HepG2 (cell line): ENCODE measurements around the gene ZBTB45. TPM values are rescaled to one million over a fixed set of nuclear protein-coding genes. Genes with fewer than 3 reads are reported as not detected.

Source experiments
- ATAC-seq: fragments of 200-7000 bp; cut with Tn5 transposase; 3 replicates; pipeline ENCODE4 v1.9.1; 2020; ENCODE audit warnings: mild to moderate bottlenecking, moderate library complexity
- BruUV-seq: library from RNA; stranded (reverse); fragments of 400-500 nt; replicated peaks from 2 replicates; lab custom pipeline; 2021; lab: Mats Ljungman, UMichigan
- CTCF ChIA-PET: fragments of 300-600 bp; formaldehyde crosslinking; extraction: SDS; loops from one replicate; lab custom pipeline; 2021; ENCODE audit warnings: low total read pairs, inconsistent platforms, low intra/inter-chr PET ratio; lab: Yijun Ruan, JAX
- POLR2A ChIA-PET: fragments of 350-600 bp; sonication (Branson Sonifier 250); formaldehyde crosslinking; loops from one replicate; lab custom pipeline; 2020; ENCODE audit warnings: antibody characterized with exemption, inconsistent platforms; lab: Yijun Ruan, JAX
- DNase-seq: peaks from one replicate; pipeline ENCODE4 v3.0.0-alpha.2; 2015; ENCODE audit warnings: low spot score
- FAIRE-seq: peaks from 3 replicates; lab custom pipeline; 2011; peaks lifted over from hg19 to GRCh38; lab: Jason Lieb, UNC
- H2AFZ ChIP-seq: one replicate; pipeline ENCODE4 v1.6.1; 2011; ENCODE audit warnings: low read length, inconsistent platforms
- H3K27ac ChIP-seq: fragments of 300-600 bp; 3 replicates; pipeline ENCODE4 v1.8.0; 2011; ENCODE audit warnings: mixed run types, mild to moderate bottlenecking, mixed read lengths, low read length, inconsistent platforms; ENCODE audit not compliant: insufficient read depth; ENCODE audit errors: extremely low read length
- H3K27me3 ChIP-seq, 2 experiments: fragments of 200-600 bp in 1 of 2; 2 replicates in 1 of 2; 3 replicates in 1 of 2; pipeline versions ENCODE4 v1.6.0 to v1.8.0; 2011; ENCODE audit warnings: low read length in 2 of 2, mild to moderate bottlenecking in 2 of 2, moderate library complexity in 2 of 2, inconsistent platforms in 1 of 2; ENCODE audit not compliant: insufficient read depth in 2 of 2, control insufficient read depth in 1 of 2
- H3K36me3 ChIP-seq, 2 experiments: fragments of 200-600 bp in 1 of 2; replicated peaks in 1 of 2; 2 replicates in 1 of 2; 3 replicates in 1 of 2; pipeline versions ENCODE4 v1.5.1 to v1.8.0; 2011; ENCODE audit warnings: low read length in 2 of 2, inconsistent platforms in 1 of 2; ENCODE audit not compliant: insufficient read depth in 2 of 2, control insufficient read depth in 1 of 2
- H3K4me1 ChIP-seq: 2 replicates; pipeline ENCODE4 v1.5.1; 2012; ENCODE audit warnings: low read length, inconsistent platforms; ENCODE audit not compliant: insufficient read depth
- H3K4me2 ChIP-seq: 2 replicates; pipeline ENCODE4 v1.6.0; 2011; ENCODE audit warnings: low read depth, low read length, inconsistent platforms
- H3K4me3 ChIP-seq, 3 experiments: fragments of 200-600 bp in 1 of 3; sonication (generic), shearing (Covaris generic) in 1 of 3; replicated peaks in 1 of 3; 2 replicates each; pipeline ENCODE4 v1.5.1; 2011 to 2016; ENCODE audit warnings: low read length in 3 of 3, inconsistent platforms in 2 of 3, low read depth in 2 of 3, mild to moderate bottlenecking in 2 of 3, control low read depth in 1 of 3, mixed read lengths in 1 of 3; ENCODE audit not compliant: insufficient read depth in 1 of 3
- H3K79me2 ChIP-seq: one replicate; pipeline ENCODE4 v1.6.1; 2011; ENCODE audit warnings: low read length, inconsistent platforms; ENCODE audit not compliant: insufficient read depth
- H3K9ac ChIP-seq: 2 replicates; pipeline ENCODE4 v1.6.0; 2011; ENCODE audit warnings: mild to moderate bottlenecking, low read depth, low read length, inconsistent platforms; ENCODE audit not compliant: insufficient read depth
- H3K9me3 ChIP-seq: 2 replicates; pipeline ENCODE4 v1.5.1; 2012; ENCODE audit warnings: mild to moderate bottlenecking, low read length
- H4K20me1 ChIP-seq: 2 replicates; pipeline ENCODE4 v1.6.0; 2011; ENCODE audit warnings: inconsistent platforms, mild to moderate bottlenecking, low read length, moderate library complexity; ENCODE audit not compliant: insufficient read depth
- EED ChIP-seq: sonication (generic); formaldehyde crosslinking; IDR thresholded peaks from 2 replicates; pipeline ENCODE4 v1.5.0; 2020; ENCODE audit warnings: mild to moderate bottlenecking, missing genetic modification reagents
- HIC2 ChIP-seq: sonication (generic); formaldehyde crosslinking; IDR thresholded peaks from 2 replicates; pipeline ENCODE4 v1.9.0; 2022; ENCODE audit warnings: low read depth, missing genetic modification reagents
- MYC ChIP-seq: sonication (generic); formaldehyde crosslinking; IDR thresholded peaks from 2 replicates; pipeline ENCODE4 v1.9.0; 2021; ENCODE audit warnings: missing genetic modification reagents, borderline replicate concordance
- ZBTB14 ChIP-seq: sonication (generic); formaldehyde crosslinking; IDR thresholded peaks from 2 replicates; pipeline ENCODE4 v1.4.0; 2020; ENCODE audit warnings: missing genetic modification reagents
- ZBTB7B ChIP-seq: sonication (generic); formaldehyde crosslinking; IDR thresholded peaks from 2 replicates; pipeline ENCODE4 v1.4.0; 2020; ENCODE audit warnings: missing genetic modification reagents
- ZNF33A ChIP-seq: sonication (generic); formaldehyde crosslinking; IDR thresholded peaks from 2 replicates; pipeline ENCODE4 v1.5.1; 2020; ENCODE audit warnings: missing genetic modification reagents, mild to moderate bottlenecking, moderate library complexity, borderline replicate concordance
- ZNF543 ChIP-seq: sonication (generic); formaldehyde crosslinking; IDR thresholded peaks from 2 replicates; pipeline ENCODE4 v1.4.0; 2020; ENCODE audit warnings: mild to moderate bottlenecking, missing genetic modification reagents
- ZNF558 ChIP-seq: sonication (generic); formaldehyde crosslinking; IDR thresholded peaks from 2 replicates; pipeline ENCODE4 v1.9.0; 2022; ENCODE audit warnings: mild to moderate bottlenecking, missing genetic modification reagents, borderline replicate concordance
- ZNF607 ChIP-seq: sonication (generic); formaldehyde crosslinking; IDR thresholded peaks from 2 replicates; pipeline ENCODE4 v1.5.1; 2020; ENCODE audit warnings: missing genetic modification reagents, mild to moderate bottlenecking, borderline replicate concordance
- ZNF615 ChIP-seq: sonication (generic); formaldehyde crosslinking; IDR thresholded peaks from 2 replicates; pipeline ENCODE4 v1.5.0; 2020; ENCODE audit warnings: mild to moderate bottlenecking, missing genetic modification reagents, borderline replicate concordance
- ZNF616 ChIP-seq: sonication (generic); formaldehyde crosslinking; IDR thresholded peaks from 2 replicates; pipeline ENCODE4 v1.5.0; 2020; ENCODE audit warnings: low read depth, mild to moderate bottlenecking, missing genetic modification reagents
- WGBS: methylation state at CpG from one replicate; pipeline ENCODE4 v1.1.6; 2017; ENCODE audit warnings: low lambda C conversion rate; 5-methylcytosine and 5-hydroxymethylcytosine counted together
- in situ Hi-C: cut with HindIII; loops from 2 replicates; pipeline ENCODE4 v1.10.0; 2017; ENCODE audit warnings: low pct_unique_long_range_greater_than_20kb; ENCODE audit not compliant: extremely low pct_ligation_motif_present
- intact Hi-C: fragments of 100-400 bp; cut with micrococcal nuclease; formaldehyde crosslinking; loops from one replicate; pipeline ENCODE4 v1.10.0; 2022; ENCODE audit not compliant: unreplicated experiment
- polyA plus RNA-seq, 8 experiments: library from polyadenylated mRNA; depleted of rRNA in 3 of 8; stranded (reverse) in 7 of 8; unstranded in 1 of 8; fragments of >200 nt; fragmentation: Illumina TruSeq in 4 of 8; extraction: Trizol in 4 of 8; gene quantifications; 2 replicates each; pipeline versions ENCODE4 v1.2.1 to v1.2.3, GENCODE V29; 2011 to 2016; ENCODE audit warnings: low read depth in 4 of 8, missing spikeins in 1 of 8, mixed read lengths in 1 of 8; ENCODE audit not compliant: insufficient read depth in 1 of 8
- total RNA-seq, 5 experiments: library from RNA; depleted of rRNA; stranded (reverse); fragments of >200 nt; fragmentation: Illumina TruSeq; extraction: Trizol; gene quantifications; 2 replicates each; pipeline ENCODE4 v1.2.3, GENCODE V29; 2016; ENCODE audit warnings: low read depth in 1 of 5

Gene ZBTB45
- total and polyA plus RNA-seq, 2 of the 13 experiments (the other 11 are each of a cell fraction or from before 2014, with no cell fraction given): 3.0 to 3.7 TPM

DNA sequence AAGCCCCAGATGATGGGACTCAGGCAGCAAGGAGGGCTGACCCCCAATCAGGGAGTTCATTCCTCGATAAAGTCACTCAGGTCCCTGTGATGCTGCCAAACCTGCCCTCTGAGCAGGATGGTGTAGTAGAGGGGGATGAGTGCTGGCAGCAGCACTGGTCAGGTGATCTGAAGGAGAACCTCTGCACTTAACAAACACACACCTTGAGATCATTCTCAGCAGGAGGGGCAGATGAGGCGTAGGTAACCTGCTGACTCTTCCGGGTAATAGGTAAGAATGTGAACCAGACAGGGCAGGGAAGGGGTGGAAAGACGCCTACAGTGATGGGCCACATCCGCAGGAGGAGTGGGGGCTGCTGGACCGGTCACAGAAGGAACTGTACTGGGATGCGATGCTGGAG lies 40.3 kb downstream of the ZBTB45 start:
- ATAC-seq (no peak), DNase-seq (no peak), FAIRE-seq (no peak)
- Histone ChIP-seq H3K27ac (no peak overlapping the region), H3K79me2 (no peaks in the 10 kb centered on the region), H3K4me1 (peaks cover 20% of the 10 kb centered on the region), H2AFZ (no peak overlapping the region), H3K36me3 (peaks cover 1 to 18% of the 10 kb centered on the region in 2 experiments; a peak in 2 of 5 replicates), H3K9ac (no peak overlapping the region), H3K4me3 (no peak overlapping the region), H3K9me3 (no peaks in the 10 kb centered on the region), H3K4me2 (no peak overlapping the region), H3K27me3 (no peaks in the 10 kb centered on the region; a peak in 1 of 5 replicates), H4K20me1 (no peaks in the 10 kb centered on the region)
- WGBS: 99% methylated on average over 7 of the region's 7 CpGs
- intact Hi-C loops (no loop called here), in situ Hi-C loops (no loop called here)
- TF ChIP-seq ZNF33A (CRISPR knock-in tag) (no peak), HIC2 (CRISPR knock-in tag) (no peak), ZBTB7B (CRISPR knock-in tag) (no peak), ZNF616 (CRISPR knock-in tag) (no peak), ZNF615 (CRISPR knock-in tag) (no peak), MYC (no peak), ZNF607 (CRISPR knock-in tag) (no peak), ZNF543 (CRISPR knock-in tag) (no peak), EED (no peak), ZNF558 (no peak), ZBTB14 (CRISPR knock-in tag) (no peak)
- ChIA-PET CTCF (no interaction called here), POLR2A (interaction anchor here (1.1 kb wide), 1 partner anchor 40 kb away, joined by 3 read pairs; the partner anchor contains the start of gene ZBTB45)
- BruUV-seq: no TSS peak
